ENCODE data around the gene OR7A17. TPM values are rescaled to one million over a fixed set of nuclear protein-coding genes. Genes with fewer than 3 reads are reported as not detected.
A peak's percentile ranks its signal among the peaks of the same experiment; 100 is the strongest.

The OR7A17 gene
- total RNA-seq, 4 donors from 2014 or later, result not detected

- no peak for DNase-seq
- Histone ChIP-seq H3K36me3 (no peaks in the 10 kb centered on the region), H3K4me1 (peaks cover 0 to 7% (median 0%) of the 10 kb centered on the region in 4 donors), H3K27me3 (no peaks in the 10 kb centered on the region), H3K27ac (no peak overlapping the region), H3K9me3 (no peaks in the 10 kb centered on the region), H3K4me3 (no peak overlapping the region)
- no peak for TF ChIP-seq POLR2A (IDR thresholded peaks at IDR 0.05)
- no peak for TF ChIP-seq CTCF (IDR thresholded peaks at IDR 0.05)
These were observed 4.9 kb upstream of the OR7A17 start for GRCh38 chr19:14890643-14891379.

GRCh38 chr19:14889994-14890642, 4.2 kb upstream of the OR7A17 start:
- no peak overlapping the region for H3K27ac ChIP-seq
- H3K9me3 ChIP-seq, result no peaks in the 10 kb centered on the region
- no peak for DNase-seq
- peaks cover 0 to 7% (median 0%) of the 10 kb centered on the region in 4 donors for H3K4me1 ChIP-seq
- no peak for TF ChIP-seq CTCF (IDR thresholded peaks at IDR 0.05)
- no peak for TF ChIP-seq POLR2A (IDR thresholded peaks at IDR 0.05)
- H3K4me3 ChIP-seq, result no peak overlapping the region
- H3K36me3 ChIP-seq, result no peaks in the 10 kb centered on the region
- H3K27me3 ChIP-seq, result no peaks in the 10 kb centered on the region

- TF ChIP-seq CTCF (IDR thresholded peaks at IDR 0.05), result peak in 4 of 6 experiments; percentile 9 to 51 (median 38)
- no peak for TF ChIP-seq POLR2A (IDR thresholded peaks at IDR 0.05)
- no peak overlapping the region for H3K27ac ChIP-seq
- no peaks in the 10 kb centered on the region for H3K36me3 ChIP-seq
- no peaks in the 10 kb centered on the region for H3K27me3 ChIP-seq
- no peak for DNase-seq
- H3K4me3 ChIP-seq, result no peak overlapping the region
- no peaks in the 10 kb centered on the region for H3K4me1 ChIP-seq
- no peaks in the 10 kb centered on the region for H3K9me3 ChIP-seq
These were observed 14.2 kb downstream of the OR7A17 start for GRCh38 chr19:14871619-14872230.

- Histone ChIP-seq H3K36me3 (no peaks in the 10 kb centered on the region), H3K9me3 (no peaks in the 10 kb centered on the region), H3K27ac (no peak overlapping the region), H3K4me3 (no peak overlapping the region), H3K4me1 (no peaks in the 10 kb centered on the region), H3K27me3 (no peaks in the 10 kb centered on the region)
- DNase-seq, result no peak
- TF ChIP-seq POLR2A (IDR thresholded peaks at IDR 0.05) (no peak), CTCF (IDR thresholded peaks at IDR 0.05) (no peak)
These were observed 17.4 kb downstream of the OR7A17 start for GRCh38 chr19:14868497-14868896.

GRCh38 chr19:14848822-14849221, 37.1 kb downstream of the OR7A17 start, which contains the start of gene OR7A10:
Gene OR7A10 (minus strand): TSS chr19:14848922. CDS start chr19:14841877, 7,045 bp downstream.
- Histone ChIP-seq H3K27ac (no peak within 1 kb of the TSS), H3K36me3 (no peaks in the 10 kb centered on the region), H3K9me3 (no peaks in the 10 kb centered on the region), H3K4me3 (no peak within 1 kb of the TSS), H3K27me3 (no peaks in the 10 kb centered on the region), H3K4me1 (no peaks in the 10 kb centered on the region)
- no peak for DNase-seq
- TF ChIP-seq CTCF (IDR thresholded peaks at IDR 0.05) (no peak), POLR2A (IDR thresholded peaks at IDR 0.05) (no peak)
